Panc1 (cell line): ENCODE results near the gene PODNL1.

ENCODE experiments used
- CTCF ChIP-seq: fragments of 450-650 bp; IDR thresholded peaks from 2 replicates; pipeline ENCODE4 v1.5.1; 2017; ENCODE audit warnings: mild to moderate bottlenecking
- POLR2AphosphoS5 ChIP-seq: IDR thresholded peaks from 2 replicates; pipeline ENCODE4 v1.6.1; 2012; ENCODE audit warnings: mild to moderate bottlenecking, low read depth, low read length, moderate library complexity

- TF ChIP-seq CTCF (no peak), POLR2AphosphoS5 (no peak)
These were observed 25.4 kb upstream of the PODNL1 start for GRCh38 chr19:13963603-13964105.
